NK-92 (cell line): Measurements from ENCODE around the gene WIPF1.

Experiments
- DNase-seq: peaks from one replicate; lab custom pipeline; 2025; ENCODE audit not compliant: unreplicated experiment; lab: John Stamatoyannopoulos, UW

The WIPF1 gene, protein sequence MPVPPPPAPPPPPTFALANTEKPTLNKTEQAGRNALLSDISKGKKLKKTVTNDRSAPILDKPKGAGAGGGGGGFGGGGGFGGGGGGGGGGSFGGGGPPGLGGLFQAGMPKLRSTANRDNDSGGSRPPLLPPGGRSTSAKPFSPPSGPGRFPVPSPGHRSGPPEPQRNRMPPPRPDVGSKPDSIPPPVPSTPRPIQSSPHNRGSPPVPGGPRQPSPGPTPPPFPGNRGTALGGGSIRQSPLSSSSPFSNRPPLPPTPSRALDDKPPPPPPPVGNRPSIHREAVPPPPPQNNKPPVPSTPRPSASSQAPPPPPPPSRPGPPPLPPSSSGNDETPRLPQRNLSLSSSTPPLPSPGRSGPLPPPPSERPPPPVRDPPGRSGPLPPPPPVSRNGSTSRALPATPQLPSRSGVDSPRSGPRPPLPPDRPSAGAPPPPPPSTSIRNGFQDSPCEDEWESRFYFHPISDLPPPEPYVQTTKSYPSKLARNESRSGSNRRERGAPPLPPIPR

GRCh38 chr2:174597345-174598047 lies at the start of gene WIPF1:
TSS of gene WIPF1 (minus strand) at chr2:174597804. CDS start at chr2:174585573, 12,231 bp downstream.
- DNase-seq: no peak

- no peak for DNase-seq
Measured at GRCh38 chr2:174645296-174645695, 47.7 kb upstream of the WIPF1 start.

DNA sequence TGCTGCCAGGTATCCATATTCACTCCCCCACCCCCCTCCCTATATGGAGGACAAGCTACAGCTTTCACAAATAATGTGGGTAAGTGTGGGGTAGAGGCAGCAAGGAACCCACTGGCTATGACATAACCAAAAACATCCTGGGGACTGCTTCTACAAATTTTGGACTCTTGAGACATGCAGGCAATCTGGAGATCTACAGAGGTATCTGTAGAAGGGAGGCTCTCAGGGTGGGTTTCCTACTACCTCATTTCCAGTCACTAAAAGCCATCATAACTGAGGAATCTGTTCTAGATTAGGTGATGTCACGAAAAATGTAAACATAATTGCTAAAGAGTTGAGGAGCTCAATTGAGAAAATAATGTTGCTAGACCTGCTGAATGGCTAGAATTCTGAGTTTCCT lies 46.8 kb upstream of the WIPF1 start:
- no peak for DNase-seq

DNA sequence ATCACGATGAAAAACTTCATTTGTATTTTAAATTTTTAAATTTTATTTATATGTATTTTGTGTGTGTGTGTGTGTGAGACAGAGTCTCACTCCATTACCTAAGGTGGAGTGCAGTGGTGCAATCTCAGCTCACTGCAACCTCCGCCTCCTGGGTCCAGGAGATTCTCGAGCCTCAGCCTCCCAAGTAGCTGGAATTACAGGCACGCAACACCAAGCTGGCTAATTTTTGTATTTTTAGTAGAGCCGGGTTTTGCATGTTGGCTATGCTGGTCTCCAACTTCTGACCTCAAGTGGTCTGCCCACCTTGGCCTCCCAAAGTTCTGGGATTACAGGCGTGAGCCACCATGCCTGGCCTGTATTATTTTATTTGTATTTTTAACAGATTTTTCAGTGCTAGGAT lies 45.8 kb upstream of the WIPF1 start:
- DNase-seq: no peak

GRCh38 chr2:174641168-174641567 lies 43.6 kb upstream of the WIPF1 start:
- no peak for DNase-seq

- no peak for DNase-seq
Measured at GRCh38 chr2:174636987-174637386, 39.4 kb upstream of the WIPF1 start.

DNA sequence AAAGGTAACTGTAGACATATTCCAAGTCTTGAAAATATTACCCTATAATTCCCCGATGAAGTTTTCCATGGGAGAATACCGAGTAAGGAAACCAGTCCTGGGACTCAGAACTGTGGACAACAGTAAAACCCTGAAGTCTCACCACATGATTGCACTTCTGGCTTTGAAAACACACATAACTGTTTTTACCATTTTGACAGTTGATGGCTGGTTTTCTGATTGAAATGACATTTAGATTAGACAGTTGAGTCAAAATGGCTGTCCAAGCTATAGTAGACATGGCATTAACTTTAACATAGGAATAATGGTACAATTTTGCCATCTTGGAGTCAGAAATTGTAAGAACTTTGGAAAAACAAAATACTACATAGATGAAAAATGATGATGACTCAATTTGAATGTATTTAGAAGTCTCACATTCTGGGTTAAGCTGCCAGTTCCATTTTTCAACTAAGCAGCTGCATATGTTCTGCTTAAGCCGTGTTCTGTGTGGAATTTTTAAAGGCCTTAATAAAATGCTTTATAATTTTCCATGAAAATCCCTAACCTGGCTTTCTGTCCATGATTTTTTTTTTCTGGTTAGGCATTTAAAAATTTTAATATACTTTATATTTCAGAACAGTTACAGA lies 38.3 kb upstream of the WIPF1 start:
- no peak for DNase-seq

DNA sequence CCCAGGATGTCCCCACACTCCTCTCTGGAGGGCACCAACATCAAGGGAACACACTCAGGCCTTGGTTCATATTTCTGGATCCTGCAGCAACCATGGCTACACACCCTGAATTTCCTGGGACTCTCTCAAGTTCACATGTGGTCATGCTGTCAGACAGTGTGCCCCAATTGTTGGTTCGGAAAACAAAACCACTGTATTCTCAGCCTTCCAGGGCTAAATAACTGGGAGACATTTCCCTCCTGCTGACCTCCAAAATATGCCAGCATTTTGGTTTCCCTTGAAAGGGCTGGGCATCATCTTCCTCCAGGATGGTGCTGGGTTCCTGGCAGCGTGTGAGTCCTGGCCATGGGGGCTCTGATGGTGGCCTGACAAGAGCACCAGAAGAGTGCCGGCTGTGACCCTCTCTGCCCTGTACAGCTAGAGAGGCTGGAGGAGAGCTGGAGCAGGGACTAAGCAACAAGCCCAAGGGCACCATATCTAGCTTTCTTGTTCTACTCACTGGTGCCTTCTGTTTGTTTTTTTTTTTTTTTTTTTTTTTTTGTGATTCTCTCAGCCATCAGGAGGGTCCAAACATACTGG lies 37.5 kb upstream of the WIPF1 start:
- no peak for DNase-seq

- no peak for DNase-seq
Measured at GRCh38 chr2:174634130-174635014, 36.8 kb upstream of the WIPF1 start.

DNA sequence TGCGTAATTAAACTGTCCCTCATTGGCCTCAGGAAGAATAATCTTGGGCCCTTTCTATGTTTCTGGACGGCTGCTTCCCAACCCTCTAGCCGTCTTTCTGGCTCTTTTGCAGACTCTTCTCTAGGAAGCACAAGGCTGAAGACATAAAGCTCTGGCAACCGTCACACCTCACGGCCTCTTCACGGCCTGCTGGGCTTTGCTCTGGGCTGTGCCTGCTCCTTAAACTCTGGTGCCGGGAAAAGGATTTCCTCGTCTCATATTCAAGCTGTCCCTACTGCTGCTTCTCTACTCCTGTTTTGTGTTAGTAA lies 36.0 kb upstream of the WIPF1 start:
- no peak for DNase-seq

DNA sequence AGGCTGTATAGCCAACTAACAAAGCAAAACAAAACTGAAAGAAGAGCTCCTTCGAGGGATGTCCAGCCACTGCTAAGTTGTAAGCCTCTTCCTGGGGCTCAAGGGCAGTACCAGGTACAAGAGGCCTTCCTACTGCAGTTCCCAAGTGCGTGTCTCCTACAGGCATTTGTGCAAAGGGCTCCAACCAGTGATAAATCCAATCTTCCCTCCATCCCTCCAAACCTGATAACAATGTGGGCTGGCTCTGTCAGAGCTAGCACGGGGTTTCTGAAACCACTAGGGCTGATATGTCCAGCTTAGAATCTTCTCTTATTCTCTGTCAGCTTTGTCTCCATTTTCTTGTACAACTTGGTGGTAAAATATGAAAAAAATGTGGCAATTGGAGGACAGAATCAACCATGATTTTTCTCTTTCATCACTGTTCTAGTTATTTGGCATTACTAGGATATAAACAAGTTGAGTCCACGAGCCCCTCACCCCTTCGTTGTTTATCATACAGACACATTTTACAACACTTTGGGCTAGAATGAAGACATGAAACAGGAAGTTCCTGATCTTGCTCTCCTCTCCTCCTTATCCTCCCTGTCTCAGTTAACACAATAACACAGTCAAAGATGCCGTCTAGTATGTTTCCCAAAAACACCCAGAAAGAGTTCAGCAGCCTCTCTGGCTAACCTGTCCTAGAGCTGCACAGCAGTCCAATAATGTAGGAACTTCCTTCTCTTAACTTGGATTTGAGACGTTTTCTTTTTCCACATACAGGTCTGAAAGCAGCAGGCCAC lies 35.4 kb upstream of the WIPF1 start:
- DNase-seq: no peak

DNA sequence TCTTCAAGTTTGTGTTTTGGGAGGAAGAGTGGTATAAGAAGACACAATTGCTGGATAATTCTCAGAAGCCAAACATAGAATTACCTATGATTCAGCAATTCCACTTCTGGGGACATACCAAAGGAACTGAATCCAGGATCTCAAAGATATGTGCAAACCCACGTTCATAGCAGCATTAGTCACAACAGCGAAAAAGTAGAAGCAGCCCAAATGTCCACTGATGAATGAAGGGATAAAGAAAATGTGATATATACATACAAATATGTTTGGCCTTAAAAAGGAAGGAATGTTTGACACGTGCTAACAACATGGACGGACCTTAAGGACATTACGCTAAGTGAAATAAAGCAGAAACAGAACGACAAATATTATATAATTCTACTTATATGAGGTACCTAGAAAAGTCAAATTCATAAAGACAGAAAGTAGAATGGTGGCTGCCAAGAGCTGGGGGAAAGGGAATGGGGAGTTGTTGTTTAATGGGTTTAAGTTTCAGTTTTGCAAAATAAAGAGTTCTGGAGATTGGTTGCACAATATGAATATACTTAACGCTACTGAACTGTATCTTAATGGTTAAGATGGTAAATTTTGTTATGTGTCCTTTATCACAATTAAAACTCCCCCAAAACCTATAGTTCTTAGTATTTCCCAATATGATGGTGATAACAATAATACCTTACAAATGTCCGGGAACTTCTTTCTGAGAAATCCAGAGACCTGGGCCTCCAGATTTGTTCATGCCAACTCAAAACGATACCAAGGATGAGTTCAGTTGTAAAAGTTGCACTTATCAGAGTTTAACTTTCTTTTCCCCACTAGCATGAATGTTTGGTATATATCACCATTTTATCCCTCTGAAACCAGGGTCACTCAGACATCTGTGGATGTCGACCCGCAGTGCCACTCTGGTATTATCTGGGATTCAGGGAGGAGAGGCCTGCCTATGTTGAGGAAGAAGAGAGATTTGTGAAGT lies 33.7 kb upstream of the WIPF1 start:
- no peak for DNase-seq

GRCh38 chr2:174630107-174630506 lies 32.5 kb upstream of the WIPF1 start:
- DNase-seq: no peak

- DNase-seq: no peak
Measured at GRCh38 chr2:174629506-174629905, 31.9 kb upstream of the WIPF1 start.

DNA sequence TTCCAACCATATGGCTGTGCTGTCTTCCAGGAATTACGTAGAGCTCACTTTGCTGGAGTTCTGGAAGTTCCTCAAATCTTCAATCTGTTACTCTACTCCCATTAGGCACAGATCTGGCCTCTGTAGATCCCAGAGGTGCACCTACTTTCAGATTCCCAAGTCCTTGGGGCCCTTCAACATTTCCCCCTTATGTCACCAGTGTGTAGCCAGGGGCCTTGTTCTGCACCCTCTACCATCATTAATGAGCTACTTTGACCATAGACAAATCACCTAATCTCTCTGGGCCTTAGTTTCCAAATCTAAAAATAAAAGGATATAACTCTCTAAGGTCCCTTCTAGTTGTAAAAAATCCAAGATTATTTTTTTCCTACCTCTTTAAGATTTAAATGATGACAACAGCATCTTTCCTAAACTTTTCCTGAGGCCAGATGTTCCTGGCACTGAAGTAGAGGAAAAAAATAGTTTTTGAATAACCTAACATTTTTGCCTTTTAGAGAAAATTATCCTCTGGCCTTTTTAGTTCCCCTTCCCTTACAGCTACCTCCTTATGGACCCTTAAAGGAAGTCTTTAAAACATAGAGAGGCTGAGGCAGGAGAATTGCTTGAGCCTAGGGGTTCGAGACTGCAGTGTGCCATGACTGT lies 31.0 kb upstream of the WIPF1 start:
- DNase-seq: no peak

GRCh38 chr2:174627216-174627615 lies 29.6 kb upstream of the WIPF1 start:
- no peak for DNase-seq

GRCh38 chr2:174624895-174625430 lies 27.4 kb upstream of the WIPF1 start:
- DNase-seq: no peak

- no peak for DNase-seq
Measured at GRCh38 chr2:174623690-174624089, 26.1 kb upstream of the WIPF1 start.
